Measurements from ENCODE around the gene DPF1.

Gene DPF1

GRCh38 chr19:38207543-38207942 is 16.5 kb downstream of the DPF1 start:
- peaks cover 20% of the 10 kb centered on the region for H3K4me1 ChIP-seq (ENCODE audit: control insufficient read depth, insufficient read depth, low read length, unreplicated experiment)
- H3K27ac ChIP-seq (ENCODE audit: low read depth, low read length) = no peak overlapping the region
- no peak overlapping the region for H3K4me3 ChIP-seq (ENCODE audit: low read depth, low read length)
- H2AFZ ChIP-seq (ENCODE audit: low read length, unreplicated experiment) = no peak overlapping the region
- no peaks in the 10 kb centered on the region for H3K36me3 ChIP-seq (ENCODE audit: insufficient read depth, low read length)
- no peaks in the 10 kb centered on the region for H3K79me2 ChIP-seq (ENCODE audit: control insufficient read depth, insufficient read depth, low read length, unreplicated experiment)
- H3K27me3 ChIP-seq (ENCODE audit: insufficient read depth, low read length) = no peaks in the 10 kb centered on the region

- Histone ChIP-seq H3K4me1 (ENCODE audit: control insufficient read depth, insufficient read depth, low read length, unreplicated experiment) (peaks cover 20% of the 10 kb centered on the region), H2AFZ (ENCODE audit: low read length, unreplicated experiment) (no peak overlapping the region), H3K27ac (ENCODE audit: low read depth, low read length) (no peak overlapping the region), H3K36me3 (ENCODE audit: insufficient read depth, low read length) (no peaks in the 10 kb centered on the region), H3K27me3 (ENCODE audit: insufficient read depth, low read length) (no peaks in the 10 kb centered on the region), H3K79me2 (ENCODE audit: control insufficient read depth, insufficient read depth, low read length, unreplicated experiment) (no peaks in the 10 kb centered on the region), H3K4me3 (ENCODE audit: low read depth, low read length) (no peak overlapping the region)
Observed at GRCh38 chr19:38206928-38207327, 17.1 kb downstream of the DPF1 start.

GRCh38 chr19:38206006-38206745 is 17.8 kb downstream of the DPF1 start:
- H3K4me1 ChIP-seq (ENCODE audit: control insufficient read depth, insufficient read depth, low read length, unreplicated experiment) = peaks cover 20% of the 10 kb centered on the region
- H3K27ac ChIP-seq (ENCODE audit: low read depth, low read length) = no peak overlapping the region
- no peak overlapping the region for H2AFZ ChIP-seq (ENCODE audit: low read length, unreplicated experiment)
- no peaks in the 10 kb centered on the region for H3K79me2 ChIP-seq (ENCODE audit: control insufficient read depth, insufficient read depth, low read length, unreplicated experiment)
- H3K4me3 ChIP-seq (ENCODE audit: low read depth, low read length) = no peak overlapping the region
- no peaks in the 10 kb centered on the region for H3K36me3 ChIP-seq (ENCODE audit: insufficient read depth, low read length)
- H3K27me3 ChIP-seq (ENCODE audit: insufficient read depth, low read length) = no peaks in the 10 kb centered on the region

DNA sequence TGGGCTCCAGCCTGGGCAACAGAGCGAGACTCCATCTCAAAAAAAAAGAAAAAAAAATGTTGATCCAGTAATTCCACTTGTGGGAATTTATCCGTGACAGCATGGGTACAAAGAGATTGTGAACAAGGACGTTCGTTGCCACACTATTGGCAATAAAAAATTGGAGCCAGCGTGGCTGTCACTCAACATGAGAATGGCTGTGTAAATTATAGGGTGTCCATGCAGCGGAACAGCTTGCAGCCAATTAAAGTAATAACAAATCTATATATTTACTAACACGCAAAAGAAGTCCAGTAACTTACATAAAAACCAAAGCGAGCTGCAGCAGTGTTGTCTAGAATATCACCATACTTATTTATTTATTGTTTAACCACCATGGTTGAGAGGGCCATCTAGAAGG is 19.3 kb downstream of the DPF1 start:
- no peak overlapping the region for H2AFZ ChIP-seq (ENCODE audit: low read length, unreplicated experiment)
- H3K36me3 ChIP-seq (ENCODE audit: insufficient read depth, low read length) = no peaks in the 10 kb centered on the region
- H3K4me3 ChIP-seq (ENCODE audit: low read depth, low read length) = no peak overlapping the region
- H3K27ac ChIP-seq (ENCODE audit: low read depth, low read length) = no peak overlapping the region
- H3K79me2 ChIP-seq (ENCODE audit: control insufficient read depth, insufficient read depth, low read length, unreplicated experiment) = no peaks in the 10 kb centered on the region
- no peaks in the 10 kb centered on the region for H3K27me3 ChIP-seq (ENCODE audit: insufficient read depth, low read length)
- H3K4me1 ChIP-seq (ENCODE audit: control insufficient read depth, insufficient read depth, low read length, unreplicated experiment) = peaks cover 7% of the 10 kb centered on the region

GRCh38 chr19:38204096-38204495 is 19.9 kb downstream of the DPF1 start:
- no peaks in the 10 kb centered on the region for H3K79me2 ChIP-seq (ENCODE audit: control insufficient read depth, insufficient read depth, low read length, unreplicated experiment)
- H2AFZ ChIP-seq (ENCODE audit: low read length, unreplicated experiment) = no peak overlapping the region
- H3K27ac ChIP-seq (ENCODE audit: low read depth, low read length) = no peak overlapping the region
- H3K36me3 ChIP-seq (ENCODE audit: insufficient read depth, low read length) = no peaks in the 10 kb centered on the region
- no peaks in the 10 kb centered on the region for H3K27me3 ChIP-seq (ENCODE audit: insufficient read depth, low read length)
- no peak overlapping the region for H3K4me3 ChIP-seq (ENCODE audit: low read depth, low read length)
- H3K4me1 ChIP-seq (ENCODE audit: control insufficient read depth, insufficient read depth, low read length, unreplicated experiment) = peaks cover 2% of the 10 kb centered on the region

DNA sequence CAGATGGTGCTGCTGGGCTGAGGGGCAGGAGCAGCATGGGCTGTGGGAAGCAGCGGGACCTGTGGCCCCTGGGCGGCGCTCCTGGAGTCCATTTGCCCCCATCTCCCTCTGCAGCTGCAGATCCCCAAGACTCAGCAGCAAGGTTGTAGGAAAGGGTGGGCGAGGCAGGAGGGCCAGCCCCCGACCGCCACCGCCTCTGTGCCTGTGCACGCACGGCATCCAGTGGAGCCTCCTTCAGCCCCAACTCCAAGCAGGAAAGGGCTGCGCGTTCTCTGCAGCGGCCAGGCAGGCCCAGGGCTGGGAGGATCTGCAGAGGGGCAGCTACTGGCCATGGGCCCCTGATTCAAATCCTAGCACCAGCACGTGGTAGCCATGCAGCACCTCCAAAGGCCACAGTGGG is 20.8 kb downstream of the DPF1 start:
- no peak overlapping the region for H3K27ac ChIP-seq (ENCODE audit: low read depth, low read length)
- H3K4me1 ChIP-seq (ENCODE audit: control insufficient read depth, insufficient read depth, low read length, unreplicated experiment) = no peaks in the 10 kb centered on the region
- H3K79me2 ChIP-seq (ENCODE audit: control insufficient read depth, insufficient read depth, low read length, unreplicated experiment) = no peaks in the 10 kb centered on the region
- no peaks in the 10 kb centered on the region for H3K27me3 ChIP-seq (ENCODE audit: insufficient read depth, low read length)
- H3K36me3 ChIP-seq (ENCODE audit: insufficient read depth, low read length) = no peaks in the 10 kb centered on the region
- H2AFZ ChIP-seq (ENCODE audit: low read length, unreplicated experiment) = no peak overlapping the region
- no peak overlapping the region for H3K4me3 ChIP-seq (ENCODE audit: low read depth, low read length)

GRCh38 chr19:38202504-38202903 is 21.5 kb downstream of the DPF1 start:
- H3K79me2 ChIP-seq (ENCODE audit: control insufficient read depth, insufficient read depth, low read length, unreplicated experiment) = no peaks in the 10 kb centered on the region
- no peak overlapping the region for H3K27ac ChIP-seq (ENCODE audit: low read depth, low read length)
- H3K36me3 ChIP-seq (ENCODE audit: insufficient read depth, low read length) = no peaks in the 10 kb centered on the region

DNA sequence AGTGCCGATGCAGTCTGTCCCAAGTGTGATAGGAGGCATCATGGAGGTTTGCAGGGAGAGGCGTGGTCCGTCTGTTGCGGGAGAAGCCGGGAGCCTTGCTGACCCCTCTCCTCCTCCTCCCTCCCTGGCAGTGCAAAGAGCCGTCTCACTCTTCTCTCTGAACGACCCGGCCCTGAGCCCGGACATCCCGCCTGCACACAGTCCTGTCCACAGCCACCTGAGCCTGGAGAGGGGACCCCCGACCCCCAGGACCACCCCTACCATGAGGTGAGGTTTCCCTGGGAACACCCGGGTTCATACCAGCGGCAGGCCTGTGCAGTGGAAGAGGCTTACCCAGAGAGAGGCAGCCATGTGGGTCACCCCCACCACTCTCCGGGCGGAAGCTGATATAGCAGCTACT is 22.3 kb downstream of the DPF1 start:
- H3K36me3 ChIP-seq (ENCODE audit: insufficient read depth, low read length) = no peaks in the 10 kb centered on the region
- H3K27me3 ChIP-seq (ENCODE audit: insufficient read depth, low read length) = no peaks in the 10 kb centered on the region
- no peak overlapping the region for H2AFZ ChIP-seq (ENCODE audit: low read length, unreplicated experiment)
- no peaks in the 10 kb centered on the region for H3K4me1 ChIP-seq (ENCODE audit: control insufficient read depth, insufficient read depth, low read length, unreplicated experiment)
- H3K4me3 ChIP-seq (ENCODE audit: low read depth, low read length) = no peak overlapping the region
- H3K79me2 ChIP-seq (ENCODE audit: control insufficient read depth, insufficient read depth, low read length, unreplicated experiment) = no peaks in the 10 kb centered on the region
- no peak overlapping the region for H3K27ac ChIP-seq (ENCODE audit: low read depth, low read length)

More at GRCh38 chr19:38202504-38202903, 21.5 kb downstream of the DPF1 start:
- no peak overlapping the region for H2AFZ ChIP-seq (ENCODE audit: low read length, unreplicated experiment)
- H3K4me1 ChIP-seq (ENCODE audit: control insufficient read depth, insufficient read depth, low read length, unreplicated experiment) = no peaks in the 10 kb centered on the region
- H3K27me3 ChIP-seq (ENCODE audit: insufficient read depth, low read length) = no peaks in the 10 kb centered on the region
- no peak overlapping the region for H3K4me3 ChIP-seq (ENCODE audit: low read depth, low read length)

- Histone ChIP-seq H3K36me3 (ENCODE audit: insufficient read depth, low read length) (no peaks in the 10 kb centered on the region), H2AFZ (ENCODE audit: low read length, unreplicated experiment) (no peak overlapping the region), H3K4me3 (ENCODE audit: low read depth, low read length) (no peak overlapping the region)
Observed at GRCh38 chr19:38199340-38199739, 24.7 kb downstream of the DPF1 start.

GRCh38 chr19:38197937-38198704 is 25.9 kb downstream of the DPF1 start:
- Histone ChIP-seq H3K27me3 (ENCODE audit: insufficient read depth, low read length) (no peaks in the 10 kb centered on the region), H3K79me2 (ENCODE audit: control insufficient read depth, insufficient read depth, low read length, unreplicated experiment) (no peaks in the 10 kb centered on the region)

More at GRCh38 chr19:38199340-38199739, 24.7 kb downstream of the DPF1 start:
- no peak overlapping the region for H3K27ac ChIP-seq (ENCODE audit: low read depth, low read length)
- no peaks in the 10 kb centered on the region for H3K27me3 ChIP-seq (ENCODE audit: insufficient read depth, low read length)
- H3K4me1 ChIP-seq (ENCODE audit: control insufficient read depth, insufficient read depth, low read length, unreplicated experiment) = no peaks in the 10 kb centered on the region
- no peaks in the 10 kb centered on the region for H3K79me2 ChIP-seq (ENCODE audit: control insufficient read depth, insufficient read depth, low read length, unreplicated experiment)

More at GRCh38 chr19:38197937-38198704, 25.9 kb downstream of the DPF1 start:
- Histone ChIP-seq H3K4me3 (ENCODE audit: low read depth, low read length) (no peak overlapping the region), H3K4me1 (ENCODE audit: control insufficient read depth, insufficient read depth, low read length, unreplicated experiment) (no peaks in the 10 kb centered on the region), H3K36me3 (ENCODE audit: insufficient read depth, low read length) (no peaks in the 10 kb centered on the region), H2AFZ (ENCODE audit: low read length, unreplicated experiment) (no peak overlapping the region), H3K27ac (ENCODE audit: low read depth, low read length) (no peak overlapping the region)

All from ACC112 (cell line).